ENCODE data around the gene ATG101. TPM values are rescaled to one million over a fixed set of nuclear protein-coding genes. Genes with fewer than 3 reads are reported as not detected.
A peak's percentile ranks its signal among the peaks of the same experiment; 100 is the strongest.

ATG101 gene
- total and polyA plus RNA-seq, 2 donors (not counting 1 experiment from before 2014, with no cell fraction given): 19.4 to 50.3 TPM

DNA sequence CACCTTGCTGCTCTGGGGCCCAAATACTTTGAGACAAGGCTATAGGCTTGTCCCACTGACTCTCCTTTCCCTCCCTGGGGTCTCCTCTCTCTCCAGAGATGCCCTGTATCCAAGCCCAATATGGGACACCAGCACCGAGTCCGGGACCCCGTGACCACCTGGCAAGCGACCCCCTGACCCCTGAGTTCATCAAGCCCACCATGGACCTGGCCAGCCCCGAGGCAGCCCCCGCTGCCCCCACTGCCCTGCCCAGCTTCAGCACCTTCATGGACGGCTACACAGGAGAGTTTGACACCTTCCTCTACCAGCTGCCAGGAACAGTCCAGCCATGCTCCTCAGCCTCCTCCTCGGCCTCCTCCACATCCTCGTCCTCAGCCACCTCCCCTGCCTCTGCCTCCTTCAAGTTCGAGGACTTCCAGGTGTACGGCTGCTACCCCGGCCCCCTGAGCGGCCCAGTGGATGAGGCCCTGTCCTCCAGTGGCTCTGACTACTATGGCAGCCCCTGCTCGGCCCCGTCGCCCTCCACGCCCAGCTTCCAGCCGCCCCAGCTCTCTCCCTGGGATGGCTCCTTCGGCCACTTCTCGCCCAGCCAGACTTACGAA is 15.4 kb upstream of the ATG101 start:
- Histone ChIP-seq H3K9me3 (ENCODE audit: control extremely low read depth in 1 of 3, control insufficient read depth in 2 of 3, insufficient read depth in 1 of 3, low read length in 2 of 3) (no peaks in the 10 kb centered on the region), H3K27ac (ENCODE audit: low read length in 2 of 2) (no peak overlapping the region), H3K4me2 (replicated peaks; ENCODE audit: low read depth, low read length, poor library complexity, severe bottlenecking) (no peak overlapping the region), H3K36me3 (replicated peaks in 1 of 2; ENCODE audit: control extremely low read depth in 1 of 2, control insufficient read depth in 1 of 2, extremely low read depth in 1 of 2, insufficient read depth in 2 of 2, low read length in 1 of 2) (peaks cover 0 to 32% of the 10 kb centered on the region in 2 experiments), H3K4me1 (ENCODE audit: control insufficient read depth in 2 of 2, insufficient read depth in 2 of 2, low read length in 2 of 2) (peaks cover 22 to 34% of the 10 kb centered on the region in 2 donors), H3K79me2 (ENCODE audit: control insufficient read depth, insufficient read depth, low read length) (peaks cover 5% of the 10 kb centered on the region), H3K4me3 (ENCODE audit: control extremely low read depth in 1 of 5, extremely low read depth in 1 of 5, insufficient read depth in 1 of 5, low read depth in 2 of 5, low read length in 4 of 5) (no peak overlapping the region), H3K27me3 (replicated peaks in 1 of 4; ENCODE audit: control extremely low read depth in 1 of 4, control insufficient read depth in 3 of 4, insufficient read depth in 4 of 4, low read length in 3 of 4) (no peaks in the 10 kb centered on the region), H4K20me1 (ENCODE audit: control insufficient read depth, insufficient read depth, low read length, poor library complexity, severe bottlenecking) (peaks cover 39% of the 10 kb centered on the region), H3K9ac (ENCODE audit: low read length) (no peak overlapping the region), H2AFZ (ENCODE audit: insufficient read depth, low read depth, low read length, poor library complexity, severe bottlenecking) (no peak overlapping the region)
- Mint-ChIP-seq H3K27ac (peak overlapping the region; percentile 15), H3K4me1 (peaks cover 39% of the 10 kb centered on the region), H3K4me3 (peak overlapping the region; percentile 15), H3K27me3 (no peaks in the 10 kb centered on the region), H3K9me3 (ENCODE audit: insufficient read depth) (no peaks in the 10 kb centered on the region)
- no peak for DNase-seq
- intact Hi-C loops (cut with micrococcal nuclease): no loop called here
- no peak for ATAC-seq (ENCODE audit: low read depth)
- 93% methylated on average over 21 of the region's 21 CpGs for WGBS (ENCODE audit: insufficient coverage)
- TF ChIP-seq CTCF (IDR thresholded peaks at IDR 0.05) (no peak), EZH2 (IDR thresholded peaks at IDR 0.05; ENCODE audit: borderline replicate concordance, insufficient read depth, low read depth, low read length, poor library complexity, severe bottlenecking) (no peak)
- ChIA-PET POLR2A (no interaction called here), CTCF (interaction anchor here (1.0 to 1.4 kb wide), 5 partner anchors 14 to 51 kb away, joined by 3 to 11 read pairs (median 4); no protein-coding TSS in a partner anchor)
